Lower lobe of right lung (tissue), 2 donors: ENCODE measurements around the gene OR5D14. TPM values are rescaled to one million over a fixed set of nuclear protein-coding genes. Genes with fewer than 3 reads are reported as not detected.

ENCODE experiments used
- ATAC-seq, 2 donors: fragments of 200-7000 bp; cut with Tn5 transposase; one replicate each; pipeline ENCODE4 v1.9.1; 2020 to 2022; ENCODE audit warnings: mild to moderate bottlenecking in 2 of 2, moderate library complexity in 2 of 2
- DNase-seq: peaks from one replicate; pipeline ENCODE4 v3.0.0-alpha.2; 2020
- H3K27ac ChIP-seq: fragments of 200-600 bp; one replicate; pipeline ENCODE4 v1.8.0; 2022
- H3K27me3 ChIP-seq: fragments of 200-600 bp; one replicate; pipeline ENCODE4 v1.8.0; 2022; ENCODE audit warnings: low read depth
- H3K36me3 ChIP-seq: fragments of 200-600 bp; one replicate; pipeline ENCODE4 v1.8.0; 2022; ENCODE audit warnings: mild to moderate bottlenecking
- H3K4me1 ChIP-seq: fragments of 200-600 bp; one replicate; pipeline ENCODE4 v1.8.0; 2022
- H3K4me3 ChIP-seq: fragments of 200-600 bp; one replicate; pipeline ENCODE4 v1.8.0; 2022; ENCODE audit warnings: mild to moderate bottlenecking
- H3K9me3 ChIP-seq: fragments of 200-600 bp; one replicate; pipeline ENCODE4 v1.8.0; 2022
- CTCF ChIP-seq: fragments of 200-600 bp; IDR thresholded peaks from one replicate; pipeline ENCODE4 v1.8.0; 2022; ENCODE audit warnings: antibody characterized with exemption, mild to moderate bottlenecking
- intact Hi-C: fragments of 100-400 bp; cut with DNase I; formaldehyde crosslinking; loops from one replicate; pipeline ENCODE4 v1.11.0; 2022
- long read RNA-seq: library from polyadenylated mRNA; unstranded; transcript quantifications from one replicate; pipeline ENCODE4 v2.0.0, GENCODE V29; 2021
- total RNA-seq: library from RNA; stranded (reverse); fragmentation: NEBNext Ultra II Directional; extraction: Animal tissue kit (Norgen Biotek cat#: 25700); gene quantifications from one replicate; pipeline ENCODE4 v1.2.1, GENCODE V29; 2021
- donor health status: DM: no; HTN: yes; CAD: no; lungs with severe emphysema.

Gene OR5D14
- total RNA-seq, result not detected
- long read RNA-seq, result 0 reads

- H3K27me3 ChIP-seq, result no peaks in the 10 kb centered on the region
- no peak for DNase-seq
- H3K9me3 ChIP-seq, result no peaks in the 10 kb centered on the region
- no peaks in the 10 kb centered on the region for H3K4me1 ChIP-seq
- intact Hi-C loops, result no loop called here
- no peaks in the 10 kb centered on the region for H3K36me3 ChIP-seq
- TF ChIP-seq CTCF, result no peak
- H3K4me3 ChIP-seq, result no peak within 1 kb of the TSS
- no peak for ATAC-seq
- no peak within 1 kb of the TSS for H3K27ac ChIP-seq
Measured at GRCh38 chr11:55795256-55795655, at the start of gene OR5D14. Gene OR5D14, plus strand, starts transcription at chr11:55795556. Its CDS starts 0 bp downstream, at chr11:55795556.

GRCh38 chr11:55773138-55773537, 22.2 kb upstream of the OR5D14 start, which contains the start of gene OR5D13:
Gene OR5D13, plus strand, starts transcription at chr11:55773438. Its CDS starts 0 bp downstream, at chr11:55773438.
- no peaks in the 10 kb centered on the region for H3K27me3 ChIP-seq
- no peaks in the 10 kb centered on the region for H3K36me3 ChIP-seq
- no peaks in the 10 kb centered on the region for H3K9me3 ChIP-seq
- ATAC-seq (no peak), DNase-seq (no peak)
- no peak within 1 kb of the TSS for H3K27ac ChIP-seq
- no peak for TF ChIP-seq CTCF
- H3K4me3 ChIP-seq, result no peak within 1 kb of the TSS
- intact Hi-C loops, result no loop called here
- H3K4me1 ChIP-seq, result no peaks in the 10 kb centered on the region

- H3K4me3 ChIP-seq, result no peak overlapping the region
- intact Hi-C loops, result no loop called here
Measured at GRCh38 chr11:55791606-55792005, 3.8 kb upstream of the OR5D14 start.

GRCh38 chr11:55793321-55793720, 2.0 kb upstream of the OR5D14 start:
- H3K9me3 ChIP-seq, result no peaks in the 10 kb centered on the region
- no peak overlapping the region for H3K4me3 ChIP-seq
- H3K27ac ChIP-seq, result no peak overlapping the region
- DNase-seq (no peak), ATAC-seq (no peak)
- no peaks in the 10 kb centered on the region for H3K36me3 ChIP-seq
- TF ChIP-seq CTCF, result no peak
- H3K4me1 ChIP-seq, result no peaks in the 10 kb centered on the region
- no peaks in the 10 kb centered on the region for H3K27me3 ChIP-seq
- intact Hi-C loops, result no loop called here

More at GRCh38 chr11:55791606-55792005, 3.8 kb upstream of the OR5D14 start:
- no peak overlapping the region for H3K27ac ChIP-seq
- no peak for ATAC-seq
- TF ChIP-seq CTCF, result no peak
- no peaks in the 10 kb centered on the region for H3K9me3 ChIP-seq
- no peaks in the 10 kb centered on the region for H3K27me3 ChIP-seq
- no peak for DNase-seq
- no peaks in the 10 kb centered on the region for H3K36me3 ChIP-seq
- no peaks in the 10 kb centered on the region for H3K4me1 ChIP-seq

- Histone ChIP-seq H3K4me3 (no peak overlapping the region), H3K27ac (no peak overlapping the region), H3K27me3 (no peaks in the 10 kb centered on the region), H3K4me1 (no peaks in the 10 kb centered on the region), H3K9me3 (no peaks in the 10 kb centered on the region), H3K36me3 (no peaks in the 10 kb centered on the region)
- no peak for ATAC-seq
- TF ChIP-seq CTCF, result no peak
- no peak for DNase-seq
- intact Hi-C loops, result no loop called here
Measured at GRCh38 chr11:55806248-55806647, 10.9 kb downstream of the OR5D14 start.

- Histone ChIP-seq H3K9me3 (no peaks in the 10 kb centered on the region), H3K4me1 (no peaks in the 10 kb centered on the region), H3K36me3 (no peaks in the 10 kb centered on the region), H3K4me3 (no peak within 1 kb of the TSS), H3K27ac (no peak within 1 kb of the TSS), H3K27me3 (no peaks in the 10 kb centered on the region)
- DNase-seq (no peak), ATAC-seq (no peak)
- intact Hi-C loops, result no loop called here
- no peak for TF ChIP-seq CTCF
Measured at GRCh38 chr11:55811067-55811466, 15.7 kb downstream of the OR5D14 start, which contains the start of gene OR5L1. Gene OR5L1, plus strand, starts transcription at chr11:55811367. Its CDS starts 100 bp downstream, at chr11:55811467.
